Hematopoietic multipotent progenitor cell treated with erythropoietin and hydrocortisone succinate and interleukin-3 and kit ligand, for 4 days (in vitro differentiated cells): ENCODE data around the gene CCDC136.

Source experiments
- DNase-seq: peaks from one replicate; pipeline ENCODE4 v3.0.0-alpha.2; 2015

Gene CCDC136

GRCh38 chr7:128807191-128807590, 15.4 kb downstream of the CCDC136 start:
- DNase-seq = no peak

- DNase-seq = no peak
Measured at GRCh38 chr7:128809363-128809762, 17.6 kb downstream of the CCDC136 start.

GRCh38 chr7:128810473-128810872, 18.7 kb downstream of the CCDC136 start:
- DNase-seq = no peak

GRCh38 chr7:128810997-128811396, 19.2 kb downstream of the CCDC136 start:
- no peak for DNase-seq

- no peak for DNase-seq
Measured at GRCh38 chr7:128811631-128812430, 20.1 kb downstream of the CCDC136 start.

GRCh38 chr7:128812514-128813168, 20.9 kb downstream of the CCDC136 start:
- peak; percentile 80 for DNase-seq

- no peak for DNase-seq
Measured at GRCh38 chr7:128814499-128814898, 22.7 kb downstream of the CCDC136 start.

- no peak for DNase-seq
Measured at GRCh38 chr7:128815289-128815942, 23.6 kb downstream of the CCDC136 start.

GRCh38 chr7:128818694-128819093, 26.9 kb downstream of the CCDC136 start:
- DNase-seq = no peak

- DNase-seq = no peak
Measured at GRCh38 chr7:128821724-128822123, 30.0 kb downstream of the CCDC136 start.

- no peak for DNase-seq
Measured at GRCh38 chr7:128826512-128826911, 34.7 kb downstream of the CCDC136 start.

GRCh38 chr7:128826916-128827247, 35.1 kb downstream of the CCDC136 start:
- no peak for DNase-seq

GRCh38 chr7:128827248-128827958, 35.6 kb downstream of the CCDC136 start:
- no peak for DNase-seq

- no peak for DNase-seq
Measured at GRCh38 chr7:128827971-128828711, 36.4 kb downstream of the CCDC136 start.

- peak; percentile 27 for DNase-seq
Measured at GRCh38 chr7:128829391-128830166, 37.8 kb downstream of the CCDC136 start.

GRCh38 chr7:128830231-128831177, 38.7 kb downstream of the CCDC136 start, which contains the start of gene FLNC:
FLNC (plus strand) TSS chr7:128830406; CDS start chr7:128830638, 232 bp downstream.
- peak; percentile 60 for DNase-seq

- DNase-seq = peak; percentile 49
Measured at GRCh38 chr7:128831178-128831993, 39.6 kb downstream of the CCDC136 start.

- DNase-seq = peak; percentile 39
Measured at GRCh38 chr7:128831994-128832879, 40.5 kb downstream of the CCDC136 start.

GRCh38 chr7:128832880-128833147, 41.0 kb downstream of the CCDC136 start:
- DNase-seq = no peak
